ENCODE measurements around the gene ANAPC16. TPM values are rescaled to one million over a fixed set of nuclear protein-coding genes. Genes with fewer than 3 reads are reported as not detected.

The ANAPC16 gene
- total and polyA plus RNA-seq, 2 of the 4 experiments (the other 2 are of a cell fraction) = 25.2 to 26.3 TPM

- Histone ChIP-seq H3K79me1 (ENCODE audit: low read depth in 1 of 2, low read length in 2 of 2) (peaks cover 10 to 27% of the 10 kb centered on the region in 2 experiments; a peak in 3 of 4 replicates), H2AK5ac (ENCODE audit: low read depth, low read length) (peak overlapping the region; percentile 29; the same call in 1 of the 2 replicates), H3K56ac (ENCODE audit: extremely low read depth, insufficient read depth, low read length) (peak overlapping the region; percentile 49; the same call in 1 of the 2 replicates), H4K5ac (ENCODE audit: low read depth, low read length) (no peak overlapping the region), H2BK5ac (ENCODE audit: low read depth, low read length, poor library complexity, severe bottlenecking) (peak overlapping the region; percentile 51), H3K14ac (replicated peaks; ENCODE audit: low read depth, low read length) (peak overlapping the region; percentile 46), H3K27ac (ENCODE audit: insufficient read depth, low read length) (peak overlapping the region; percentile 87), H3K36me3 (ENCODE audit: control insufficient read depth, insufficient read depth, low read length) (peaks cover 24% of the 10 kb centered on the region), H2AK9ac (replicated peaks; ENCODE audit: low read depth, low read length, poor library complexity) (peak overlapping the region; percentile 51), H3K9ac (ENCODE audit: low read depth, low read length) (peak overlapping the region; percentile 94), H3K23ac (ENCODE audit: low read depth, low read length) (peak overlapping the region; percentile 47; the same call in 1 of the 2 replicates), H3K4me2 (ENCODE audit: low read depth, low read length) (peak overlapping the region; percentile 84), H3K4ac (ENCODE audit: low read depth, low read length) (peak overlapping the region; percentile 44), H2AFZ (replicated peaks; ENCODE audit: low read length, poor library complexity) (no peak overlapping the region), H3K27me3 (ENCODE audit: control insufficient read depth, insufficient read depth, low read length) (no peaks in the 10 kb centered on the region), H4K91ac (ENCODE audit: insufficient read depth, low read depth, low read length) (peak overlapping the region; percentile 9; the same call in 1 of the 2 replicates), H3K4me3 (ENCODE audit: insufficient read depth, low read depth, low read length) (peak overlapping the region; percentile 26), H3K9me1 (ENCODE audit: insufficient read depth, low read length) (peaks cover 6% of the 10 kb centered on the region; the same call in 1 of the 2 replicates), H2BK120ac (ENCODE audit: low read depth, low read length) (no peak overlapping the region), H3K18ac (ENCODE audit: low read depth, low read length) (no peak overlapping the region; the same call in 1 of the 2 replicates), H2BK15ac (ENCODE audit: low read depth, low read length) (no peak overlapping the region), H2BK20ac (ENCODE audit: low read depth, low read length) (no peak overlapping the region), H4K8ac (ENCODE audit: low read depth in 2 of 2, low read length in 2 of 2) (peak overlapping the region in 1 of 2 experiments; percentile 0; a peak in 1 of 4 replicates), H3K4me1 (ENCODE audit: control insufficient read depth, insufficient read depth, low read length) (peaks cover 10% of the 10 kb centered on the region), H4K20me1 (ENCODE audit: insufficient read depth, low read length) (peaks cover 38% of the 10 kb centered on the region), H3K9me3 (ENCODE audit: control insufficient read depth, insufficient read depth, low read length) (no peaks in the 10 kb centered on the region)
- in situ Hi-C loops (cut with MboI; ENCODE audit: low sequenced_read_pairs) = no loop called here
- BruUV-seq (replicated peaks) = no TSS peak
- ATAC-seq (ENCODE audit: low read depth) (no peak), DNase-seq (peak; percentile 73)
- TF ChIP-seq BHLHE40 (IDR thresholded peaks at IDR 0.05; ENCODE audit: low read depth, low read length) = no peak
- no peak for TF ChIP-seq SMC3 (IDR thresholded peaks at IDR 0.05; ENCODE audit: low read depth, low read length)
- TF ChIP-seq USF2 (IDR thresholded peaks at IDR 0.05; ENCODE audit: low read depth, low read length) = peak; percentile 76
- TF ChIP-seq FOS (IDR thresholded peaks at IDR 0.05; ENCODE audit: low read depth, low read length) = peak; percentile 53; the same call in 1 of the 2 replicates
- TF ChIP-seq POLR2A (IDR thresholded peaks at IDR 0.05; ENCODE audit: low read depth, low read length) = peak; percentile 70; the same call in 1 of the 2 replicates
- ChIA-PET CTCF (interaction anchor here (1.9 kb wide), 1 partner anchor 9 kb away, joined by 4 read pairs; no protein-coding TSS in a partner anchor), POLR2A (ENCODE audit: unreplicated experiment) (interaction anchor here (0.6 kb wide), 2 partner anchors 16 to 23 kb away, joined by 6 to 7 read pairs; no protein-coding TSS in a partner anchor)
- WGBS, 2 experiments (ENCODE audit: extremely low coverage in 2 of 2, insufficient read length in 1 of 2) = 73% methylated on average over 3 of the region's 6 CpGs; no CpG with 5 or more reads in 1 of the 2 experiments
- intact Hi-C loops (cut with micrococcal nuclease) = no loop called here
- dilution Hi-C loops (cut with HindIII; ENCODE audit: low sequenced_read_pairs, unreplicated experiment) = no loop called here
These were observed 60.9 kb downstream of the ANAPC16 start for GRCh38 chr10:72276421-72277339.
